Panc1 (cell line): ENCODE data around the gene ADAMTS16. TPM values are rescaled to one million over a fixed set of nuclear protein-coding genes. Genes with fewer than 3 reads are reported as not detected.

ENCODE experiments used
- ATAC-seq: fragments of 200-7000 bp; cut with Tn5 transposase; 2 replicates; pipeline ENCODE4 v1.9.1; 2020; ENCODE audit warnings: mild to moderate bottlenecking, moderate library complexity
- BruUV-seq: library from RNA; stranded (reverse); fragments of 400-500 nt; replicated peaks from 2 replicates; lab custom pipeline; 2021; lab: Mats Ljungman, UMichigan
- CTCF ChIA-PET: fragments of 300-600 bp; sonication (Branson Sonifier 250); formaldehyde crosslinking; loops from one replicate; lab custom pipeline; 2022; ENCODE audit warnings: antibody characterized with exemption; lab: Charles Lee
- POLR2A ChIA-PET: fragments of 300-600 bp; sonication (Branson Sonifier 250); formaldehyde crosslinking; loops from one replicate; lab custom pipeline; 2022; ENCODE audit warnings: antibody characterized with exemption; lab: Charles Lee
- DNase-seq: peaks from one replicate; pipeline ENCODE4 v3.0.0-alpha.2; 2010; ENCODE audit warnings: low read depth, low spot score
- H3K27ac ChIP-seq: 2 replicates; pipeline ENCODE4 v1.5.1; 2011; ENCODE audit warnings: mild to moderate bottlenecking, low read length, inconsistent platforms
- H3K27me3 ChIP-seq: fragments of 200-500 bp; sonication (Bioruptor generic); 2 replicates; pipeline ENCODE4 v1.6.0; 2014; ENCODE audit warnings: low read length, inconsistent platforms; ENCODE audit not compliant: control insufficient read depth, insufficient read depth
- H3K36me3 ChIP-seq: fragments of 200-500 bp; sonication (Bioruptor generic); 2 replicates; pipeline ENCODE4 v1.5.1; 2014; ENCODE audit warnings: inconsistent platforms, mild to moderate bottlenecking, low read length, moderate library complexity; ENCODE audit not compliant: control insufficient read depth, insufficient read depth
- H3K4me1 ChIP-seq: 2 replicates; pipeline ENCODE4 v1.5.1; 2011; ENCODE audit warnings: inconsistent platforms, mild to moderate bottlenecking, low read length, moderate library complexity; ENCODE audit not compliant: control insufficient read depth, insufficient read depth
- H3K4me3 ChIP-seq, 2 experiments: 2 replicates each; pipeline ENCODE4 v1.5.1; 2011 to 2012; ENCODE audit warnings: low read depth in 2 of 2, low read length in 2 of 2, mild to moderate bottlenecking in 2 of 2, inconsistent platforms in 1 of 2, moderate library complexity in 1 of 2
- H3K9me3 ChIP-seq: fragments of 200-500 bp; sonication (Bioruptor generic); 2 replicates; pipeline ENCODE4 v1.5.1; 2014; ENCODE audit warnings: low read depth, mild to moderate bottlenecking, inconsistent platforms, low read length, moderate library complexity; ENCODE audit not compliant: control insufficient read depth, insufficient read depth
- POLR2AphosphoS5 ChIP-seq: IDR thresholded peaks from 2 replicates; pipeline ENCODE4 v1.6.1; 2012; ENCODE audit warnings: mild to moderate bottlenecking, low read depth, low read length, moderate library complexity
- REST ChIP-seq, 2 experiments: IDR thresholded peaks; 2 replicates each; pipeline ENCODE4 v1.6.1; 2011 to 2012; ENCODE audit warnings: low read depth in 2 of 2, control low read depth in 1 of 2, low read length in 1 of 2, mild to moderate bottlenecking in 1 of 2, moderate library complexity in 1 of 2; ENCODE audit not compliant: insufficient read depth in 1 of 2
- SIN3A ChIP-seq: IDR thresholded peaks from 2 replicates; pipeline ENCODE4 v1.6.1; 2012; ENCODE audit warnings: low read depth, mild to moderate bottlenecking, low read length, moderate library complexity, borderline replicate concordance; ENCODE audit not compliant: insufficient read depth
- TCF7L2 ChIP-seq: IDR thresholded peaks from 2 replicates; pipeline ENCODE4 v1.6.1; 2011; ENCODE audit warnings: mild to moderate bottlenecking, low read depth, low read length, inconsistent platforms
- in situ Hi-C: cut with HindIII; loops from 2 replicates; pipeline ENCODE4 v1.10.0; 2016; ENCODE audit warnings: low sequenced_read_pairs, low pct_unique_long_range_greater_than_20kb
- intact Hi-C: fragments of 100-400 bp; cut with micrococcal nuclease; formaldehyde crosslinking; loops from one replicate; pipeline ENCODE4 v1.10.0; 2022; ENCODE audit not compliant: unreplicated experiment
- total RNA-seq: library from RNA; stranded (reverse); gene quantifications from one replicate; pipeline ENCODE4 v1.2.1, GENCODE V29; 2021; ENCODE audit not compliant: unreplicated experiment
- TF ChIP-seq, protein P1 (sequence below): fragments of 450-650 bp; IDR thresholded peaks from 2 replicates; pipeline ENCODE4 v1.5.1; 2017; ENCODE audit warnings: mild to moderate bottlenecking

Gene ADAMTS16
- total RNA-seq, 1 experiment from 2014 or later = 0.54 TPM

DNA sequence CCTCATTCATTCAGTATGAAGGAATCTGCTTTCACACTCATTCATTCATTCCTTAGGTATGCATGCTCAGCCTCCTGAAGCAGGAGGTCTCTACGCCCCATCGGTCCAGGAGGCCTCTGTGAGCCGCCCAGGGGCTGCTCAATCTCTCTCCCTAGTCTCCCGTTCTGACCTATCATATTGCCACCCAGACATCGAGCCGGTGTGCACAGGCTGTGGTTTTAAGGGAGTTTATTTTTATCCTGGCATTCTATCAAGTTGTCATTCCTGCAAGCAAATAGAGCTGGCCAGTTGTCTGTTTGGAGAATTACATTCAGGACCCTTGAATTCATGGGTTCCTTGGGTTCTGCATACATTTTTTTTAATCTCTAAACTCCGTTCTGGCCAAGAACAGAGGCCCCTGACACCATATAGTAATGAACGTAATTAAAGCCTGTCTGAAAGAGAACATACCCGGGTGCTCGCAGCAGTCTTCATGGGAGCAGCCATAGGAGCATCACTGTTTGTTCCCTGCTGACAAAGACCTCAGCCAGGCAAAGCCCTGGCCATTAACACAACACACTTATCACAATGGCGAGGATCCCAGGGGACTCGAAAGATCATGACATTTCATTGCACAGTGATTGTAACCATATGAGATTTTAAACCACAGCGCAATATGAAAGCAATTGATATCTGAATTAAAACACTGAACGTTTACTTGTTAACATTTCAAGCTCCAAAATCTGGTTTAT, 80.9 kb downstream of the ADAMTS16 start:
- Histone ChIP-seq H3K9me3 (no peaks in the 10 kb centered on the region), H3K27me3 (no peaks in the 10 kb centered on the region), H3K27ac (no peak overlapping the region), H3K4me3 (no peak overlapping the region), H3K36me3 (no peaks in the 10 kb centered on the region), H3K4me1 (no peaks in the 10 kb centered on the region)
- TF ChIP-seq TCF7L2 (no peak), SIN3A (no peak), POLR2AphosphoS5 (no peak), REST (IDR thresholded peaks at IDR 0.05; ENCODE audit: insufficient read depth in 1 of 2, low read depth in 2 of 2, low read length in 1 of 2) (no peak)
- TF ChIP-seq, protein P1, sequence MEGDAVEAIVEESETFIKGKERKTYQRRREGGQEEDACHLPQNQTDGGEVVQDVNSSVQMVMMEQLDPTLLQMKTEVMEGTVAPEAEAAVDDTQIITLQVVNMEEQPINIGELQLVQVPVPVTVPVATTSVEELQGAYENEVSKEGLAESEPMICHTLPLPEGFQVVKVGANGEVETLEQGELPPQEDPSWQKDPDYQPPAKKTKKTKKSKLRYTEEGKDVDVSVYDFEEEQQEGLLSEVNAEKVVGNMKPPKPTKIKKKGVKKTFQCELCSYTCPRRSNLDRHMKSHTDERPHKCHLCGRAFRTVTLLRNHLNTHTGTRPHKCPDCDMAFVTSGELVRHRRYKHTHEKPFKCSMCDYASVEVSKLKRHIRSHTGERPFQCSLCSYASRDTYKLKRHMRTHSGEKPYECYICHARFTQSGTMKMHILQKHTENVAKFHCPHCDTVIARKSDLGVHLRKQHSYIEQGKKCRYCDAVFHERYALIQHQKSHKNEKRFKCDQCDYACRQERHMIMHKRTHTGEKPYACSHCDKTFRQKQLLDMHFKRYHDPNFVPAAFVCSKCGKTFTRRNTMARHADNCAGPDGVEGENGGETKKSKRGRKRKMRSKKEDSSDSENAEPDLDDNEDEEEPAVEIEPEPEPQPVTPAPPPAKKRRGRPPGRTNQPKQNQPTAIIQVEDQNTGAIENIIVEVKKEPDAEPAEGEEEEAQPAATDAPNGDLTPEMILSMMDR = no peak
- ATAC-seq (no peak), DNase-seq (no peak)
- in situ Hi-C loops = no loop called here
- BruUV-seq = no TSS peak
- CTCF ChIA-PET = no interaction called here
- POLR2A ChIA-PET = no interaction called here
- intact Hi-C loops = no loop called here

DNA sequence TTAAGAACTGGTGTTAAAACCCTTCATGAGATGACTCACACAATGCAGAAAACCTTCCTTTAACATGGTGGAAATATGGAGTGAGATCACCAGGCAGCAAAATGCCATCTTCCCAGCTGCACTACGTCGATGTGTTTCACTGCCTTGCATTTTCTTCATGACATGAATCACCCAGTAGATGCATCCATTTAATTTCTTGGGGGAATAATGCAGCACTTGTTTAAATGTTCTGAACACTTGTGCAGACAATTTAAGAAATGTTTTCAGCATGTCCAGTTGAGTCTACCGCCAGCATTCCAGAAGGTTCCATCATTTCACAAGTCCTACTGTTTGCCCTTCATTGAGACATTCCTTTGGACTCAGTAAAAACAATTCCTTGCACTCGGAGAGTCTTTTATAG, 81.6 kb downstream of the ADAMTS16 start:
- Histone ChIP-seq H3K27ac (no peak overlapping the region), H3K36me3 (no peaks in the 10 kb centered on the region), H3K9me3 (no peaks in the 10 kb centered on the region), H3K27me3 (no peaks in the 10 kb centered on the region), H3K4me1 (no peaks in the 10 kb centered on the region), H3K4me3 (no peak overlapping the region)
- in situ Hi-C loops = no loop called here
- no peak for DNase-seq
- ATAC-seq = no peak
- TF ChIP-seq TCF7L2 = no peak
- TF ChIP-seq POLR2AphosphoS5 = no peak
- TF ChIP-seq, protein P1 = no peak
- no peak for TF ChIP-seq REST (IDR thresholded peaks at IDR 0.05; ENCODE audit: insufficient read depth in 1 of 2, low read depth in 2 of 2, low read length in 1 of 2)
- TF ChIP-seq SIN3A = no peak
- intact Hi-C loops = no loop called here
- ChIA-PET POLR2A (no interaction called here), CTCF (no interaction called here)
- BruUV-seq = no TSS peak
